CD14-positive monocyte (primary cell): ENCODE measurements around the gene ASPN. TPM values are rescaled to one million over a fixed set of nuclear protein-coding genes. Genes with fewer than 3 reads are reported as not detected.

Source experiments
- DNase-seq, 3 donors: peaks; one replicate each; pipeline ENCODE4 v3.0.0-alpha.2; 2011 to 2022
- H2AFZ ChIP-seq: 2 replicates; pipeline ENCODE4 v1.6.0; 2012; ENCODE audit warnings: mild to moderate bottlenecking, low read depth, low read length, inconsistent platforms; ENCODE audit not compliant: insufficient read depth, poor library complexity, severe bottlenecking
- H3K27ac ChIP-seq, 2 donors: 1 replicate in 1 of 2; 2 replicates in 1 of 2; pipeline ENCODE4 v1.5.1; 2012 to 2013; ENCODE audit warnings: low read length in 2 of 2, control low read depth in 1 of 2, inconsistent platforms in 1 of 2, low read depth in 1 of 2, mild to moderate bottlenecking in 1 of 2
- H3K27me3 ChIP-seq, 2 donors: one replicate each; pipeline versions ENCODE4 v1.6.0 to v1.6.1; 2011 to 2013; ENCODE audit warnings: low read length in 2 of 2; ENCODE audit not compliant: control insufficient read depth in 2 of 2, insufficient read depth in 2 of 2
- H3K36me3 ChIP-seq, 2 donors: replicated peaks in 1 of 2; 1 replicate in 1 of 2; 2 replicates in 1 of 2; pipeline versions ENCODE4 v1.5.1 to v1.6.1; 2012 to 2013; ENCODE audit warnings: low read length in 2 of 2, control low read depth in 1 of 2, inconsistent platforms in 1 of 2, mild to moderate bottlenecking in 1 of 2; ENCODE audit not compliant: insufficient read depth in 2 of 2, control insufficient read depth in 1 of 2
- H3K4me1 ChIP-seq, 2 donors: 1 replicate in 1 of 2; 2 replicates in 1 of 2; pipeline versions ENCODE4 v1.5.1 to v1.6.1; 2012 to 2013; ENCODE audit warnings: low read length in 2 of 2, control low read depth in 1 of 2, inconsistent platforms in 1 of 2, mild to moderate bottlenecking in 1 of 2, moderate library complexity in 1 of 2; ENCODE audit not compliant: insufficient read depth in 2 of 2, control insufficient read depth in 1 of 2
- H3K4me2 ChIP-seq: replicated peaks from 2 replicates; pipeline ENCODE3; 2012; ENCODE audit warnings: low read length, moderate library complexity, mild to moderate bottlenecking; ENCODE audit not compliant: poor library complexity, severe bottlenecking; ENCODE audit errors: extremely low read depth
- H3K4me3 ChIP-seq, 3 experiments: fragments of 200-600 bp in 1 of 3; sonication (generic) in 1 of 3; replicated peaks in 1 of 3; 1 replicate in 2 of 3; 2 replicates in 1 of 3; pipeline ENCODE4 v1.5.1; 2011 to 2013; ENCODE audit warnings: low read length in 3 of 3, mild to moderate bottlenecking in 3 of 3, control low read depth in 2 of 3, low read depth in 2 of 3, inconsistent platforms in 1 of 3, moderate library complexity in 1 of 3
- H3K79me2 ChIP-seq: 2 replicates; pipeline ENCODE4 v1.6.0; 2012; ENCODE audit warnings: mild to moderate bottlenecking, control low read depth, inconsistent platforms, low read length, moderate library complexity; ENCODE audit not compliant: insufficient read depth
- H3K9ac ChIP-seq: 2 replicates; pipeline ENCODE4 v1.6.0; 2017; ENCODE audit warnings: low read length, mild to moderate bottlenecking; ENCODE audit not compliant: insufficient read depth, poor library complexity, severe bottlenecking
- H3K9me3 ChIP-seq, 2 donors: replicated peaks in 1 of 2; 1 replicate in 1 of 2; 2 replicates in 1 of 2; pipeline versions ENCODE4 v1.5.1 to v1.6.1; 2012 to 2013; ENCODE audit warnings: low read length in 2 of 2, control low read depth in 1 of 2; ENCODE audit not compliant: control insufficient read depth in 1 of 2, insufficient read depth in 1 of 2
- H4K20me1 ChIP-seq: 2 replicates; pipeline ENCODE4 v1.6.0; 2012; ENCODE audit warnings: mild to moderate bottlenecking, low read length, control low read depth, moderate library complexity; ENCODE audit not compliant: insufficient read depth
- H3K27ac Mint-ChIP-seq, 7 donors: one replicate each; pipeline ENCODE4 v1.8.0; 2020; ENCODE audit warnings: mild to moderate bottlenecking in 7 of 7, mixed read lengths in 7 of 7, moderate library complexity in 6 of 7, inconsistent platforms in 2 of 7
- H3K27me3 Mint-ChIP-seq, 3 donors: one replicate each; pipeline ENCODE4 v1.8.0; 2021 to 2022; ENCODE audit warnings: low read depth in 3 of 3, mild to moderate bottlenecking in 3 of 3, mixed read lengths in 3 of 3, moderate library complexity in 3 of 3, inconsistent platforms in 1 of 3
- H3K36me3 Mint-ChIP-seq, 2 donors: one replicate each; pipeline ENCODE4 v1.8.0; 2020; ENCODE audit warnings: mixed read lengths in 2 of 2, inconsistent platforms in 1 of 2, mild to moderate bottlenecking in 1 of 2
- H3K4me1 Mint-ChIP-seq: one replicate; pipeline ENCODE4 v1.8.0; 2020; ENCODE audit warnings: mild to moderate bottlenecking, mixed read lengths
- H3K4me3 Mint-ChIP-seq, 2 donors: one replicate each; pipeline ENCODE4 v1.8.0; 2020; ENCODE audit warnings: mild to moderate bottlenecking in 2 of 2, mixed read lengths in 2 of 2, moderate library complexity in 1 of 2
- H3K9me3 Mint-ChIP-seq, 7 donors: one replicate each; pipeline ENCODE4 v1.8.0; 2020 to 2022; ENCODE audit warnings: mixed read lengths in 7 of 7, mild to moderate bottlenecking in 6 of 7, moderate library complexity in 6 of 7, inconsistent platforms in 2 of 7
- CTCF ChIP-seq: fragments of 200-600 bp; IDR thresholded peaks from one replicate; pipeline ENCODE4 v1.8.0; 2022; ENCODE audit warnings: antibody characterized with exemption, mild to moderate bottlenecking
- WGBS: methylation state at CpG from one replicate; pipeline ENCODE4 v1.1.5; 2013; ENCODE audit warnings: missing lambda C conversion rate; ENCODE audit not compliant: insufficient coverage; 5-methylcytosine and 5-hydroxymethylcytosine counted together
- intact Hi-C, 2 donors: fragments of 100-400 bp; cut with micrococcal nuclease; formaldehyde crosslinking; loops; one replicate each; pipeline versions ENCODE4 v1.15.0 to v1.15.1; 2023
- polyA plus RNA-seq, 3 donors: library from polyadenylated mRNA; depleted of rRNA in 1 of 3; unstranded in 2 of 3; stranded (reverse) in 1 of 3; fragments of 300-500 nt in 2 of 3; fragments of >200 nt in 1 of 3; fragmentation: Illumina TruSeq in 2 of 3; gene quantifications; 1 replicate in 2 of 3; 2 replicates in 1 of 3; pipeline ENCODE4 v1.2.3, GENCODE V29; 2012 to 2021

ASPN gene
- polyA plus RNA-seq, 3 donors = not detected

DNA sequence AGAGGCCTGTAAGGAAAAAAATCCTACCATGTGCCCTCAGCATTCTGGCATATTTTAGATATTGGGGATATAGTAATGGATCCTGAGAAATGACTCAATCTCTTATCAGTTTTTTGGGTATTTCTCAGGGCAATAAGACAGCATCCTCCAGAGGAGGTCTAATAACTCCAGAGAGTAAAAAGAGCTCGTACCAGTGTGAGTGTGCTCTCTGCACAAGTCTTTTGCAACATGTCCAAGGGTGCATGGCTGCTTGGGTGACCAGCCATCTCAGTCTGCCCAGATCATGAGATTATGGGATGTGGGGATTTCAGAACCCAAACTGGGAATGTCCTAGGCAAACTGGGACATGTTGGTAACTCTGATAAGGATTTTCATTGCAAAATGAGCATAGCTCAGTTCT lies 15.3 kb downstream of the ASPN start:
- no peaks in the 10 kb centered on the region for H3K4me1 ChIP-seq
- peaks cover 0 to 2% (median 0%) of the 10 kb centered on the region in 3 donors for H3K27me3 Mint-ChIP-seq
- no peaks in the 10 kb centered on the region for H3K9me3 Mint-ChIP-seq
- no peaks in the 10 kb centered on the region for H4K20me1 ChIP-seq
- H3K27ac ChIP-seq = no peak overlapping the region
- H3K9ac ChIP-seq = no peak overlapping the region
- no peaks in the 10 kb centered on the region for H3K4me1 Mint-ChIP-seq
- H3K36me3 Mint-ChIP-seq = peaks cover 0 to 3% of the 10 kb centered on the region in 2 donors
- H3K36me3 ChIP-seq = no peaks in the 10 kb centered on the region
- H3K4me3 ChIP-seq = no peak overlapping the region
- no peak for TF ChIP-seq CTCF
- no peaks in the 10 kb centered on the region for H3K27me3 ChIP-seq
- WGBS = 91% methylated on average over 1 of the region's 1 CpG
- H3K27ac Mint-ChIP-seq = no peak overlapping the region
- no peaks in the 10 kb centered on the region for H3K79me2 ChIP-seq
- H3K9me3 ChIP-seq = no peaks in the 10 kb centered on the region
- intact Hi-C loops = no loop called here
- no peak overlapping the region for H2AFZ ChIP-seq
- no peak overlapping the region for H3K4me3 Mint-ChIP-seq
- no peak for DNase-seq
- no peak overlapping the region for H3K4me2 ChIP-seq

DNA sequence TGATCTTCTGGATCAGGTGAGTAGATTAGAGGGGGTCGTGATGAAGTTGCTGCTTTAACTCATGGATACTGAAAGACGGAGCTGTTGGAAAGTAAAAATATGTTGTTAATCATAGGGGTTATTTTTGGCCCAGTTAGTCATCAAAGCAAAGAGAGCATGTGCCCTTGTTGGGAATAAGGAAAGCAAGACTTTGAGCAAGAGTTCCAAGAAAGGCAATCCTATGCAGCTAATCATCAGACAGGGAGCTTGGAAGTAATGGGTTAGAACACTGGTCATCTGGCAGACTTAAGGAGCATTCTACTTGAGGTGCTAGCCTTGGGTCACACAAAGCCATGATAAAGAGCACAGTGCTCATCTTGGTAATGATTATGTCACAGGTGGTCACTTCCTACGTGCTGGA lies 18.3 kb downstream of the ASPN start:
- intact Hi-C loops = no loop called here
- Mint-ChIP-seq H3K36me3 (peaks cover 0 to 3% of the 10 kb centered on the region in 2 donors), H3K4me1 (no peaks in the 10 kb centered on the region), H3K27ac (no peak overlapping the region), H3K27me3 (no peaks in the 10 kb centered on the region), H3K4me3 (no peak overlapping the region), H3K9me3 (no peaks in the 10 kb centered on the region)
- TF ChIP-seq CTCF = no peak
- Histone ChIP-seq H3K4me1 (no peaks in the 10 kb centered on the region), H4K20me1 (no peaks in the 10 kb centered on the region), H3K4me3 (no peak overlapping the region), H2AFZ (no peak overlapping the region), H3K79me2 (no peaks in the 10 kb centered on the region), H3K9me3 (no peaks in the 10 kb centered on the region), H3K9ac (no peak overlapping the region), H3K27ac (no peak overlapping the region), H3K4me2 (no peak overlapping the region), H3K27me3 (no peaks in the 10 kb centered on the region), H3K36me3 (no peaks in the 10 kb centered on the region)
- no peak for DNase-seq
- 98% methylated on average over 3 of the region's 3 CpGs for WGBS
